ENCODE measurements around the gene STK33. TPM values are rescaled to one million over a fixed set of nuclear protein-coding genes. Genes with fewer than 3 reads are reported as not detected.

STK33 gene
- total and polyA plus RNA-seq, 2 donors (not counting 3 experiments of a cell fraction or from before 2014, with no cell fraction given) = 0.63 to 3.4 TPM

GRCh38 chr11:8344346-8344745 is 249.7 kb downstream of the STK33 start:
- ChIA-PET POLR2A (no interaction called here), CTCF (interaction anchor here (1.3 to 2.3 kb wide), 2 partner anchors 81 to 222 kb away, joined by 4 to 7 read pairs; partner anchors contain the start of gene LMO1)
- dilution Hi-C loops (cut with MboI; ENCODE audit: extremely low pct_ligation_motif_present, low sequenced_read_pairs) (no loop called here), intact Hi-C loops (cut with micrococcal nuclease) (no loop called here)
- DNase-seq (ENCODE audit: low read depth, low spot score) = no peak
- H3K4me2 ChIP-seq (ENCODE audit: insufficient read depth, low read length) = no peak overlapping the region
- no peaks in the 10 kb centered on the region for H4K20me1 ChIP-seq (replicated peaks; ENCODE audit: control insufficient read depth, extremely low read depth, insufficient read depth, low read length)
- no peaks in the 10 kb centered on the region for H3K4me1 ChIP-seq (ENCODE audit: control insufficient read depth, extremely low read depth, insufficient read depth, low read length)
- no TSS peak for BruUV-seq (replicated peaks)
- no peaks in the 10 kb centered on the region for H3K79me2 ChIP-seq (ENCODE audit: control insufficient read depth, insufficient read depth, low read length)
- no peak overlapping the region for H3K27ac ChIP-seq (ENCODE audit: insufficient read depth, low read depth, low read length)
- H3K9me3 ChIP-seq (replicated peaks; ENCODE audit: control insufficient read depth, insufficient read depth, low read length) = no peaks in the 10 kb centered on the region
- H2AFZ ChIP-seq (ENCODE audit: low read depth, low read length) = no peak overlapping the region
- no peaks in the 10 kb centered on the region for H3K36me3 ChIP-seq (ENCODE audit: control insufficient read depth in 2 of 2, extremely low read depth in 1 of 2, insufficient read depth in 2 of 2, low read length in 2 of 2)
- no peaks in the 10 kb centered on the region for H3K9me1 ChIP-seq (replicated peaks; ENCODE audit: control insufficient read depth, extremely low read depth, insufficient read depth, low read length)
- H3K4me3 ChIP-seq (replicated peaks in 1 of 3; ENCODE audit: insufficient read depth in 1 of 3, low read depth in 1 of 3, low read length in 3 of 3) = no peak overlapping the region
- no peaks in the 10 kb centered on the region for H3K27me3 ChIP-seq (ENCODE audit: control insufficient read depth in 2 of 2, insufficient read depth in 2 of 2, low read length in 2 of 2)
- TF ChIP-seq POLR2A (IDR thresholded peaks at IDR 0.05; ENCODE audit: low read depth, low read length) (no peak), POLR2AphosphoS5 (IDR thresholded peaks at IDR 0.05; ENCODE audit: insufficient read depth, low read depth, low read length) (no peak), MYC (IDR thresholded peaks at IDR 0.05; ENCODE audit: low read depth, low read length) (no peak), EZH2 (IDR thresholded peaks at IDR 0.05; ENCODE audit: borderline replicate concordance, low read depth, low read length, severe bottlenecking) (no peak), FOS (IDR thresholded peaks at IDR 0.05; ENCODE audit: borderline replicate concordance, insufficient read depth, low read length) (no peak), GATA2 (IDR thresholded peaks at IDR 0.05; ENCODE audit: insufficient read depth, insufficient read length, low read depth, low read length) (no peak), JUN (IDR thresholded peaks at IDR 0.05; ENCODE audit: borderline replicate concordance, insufficient read depth, insufficient read length, low read depth) (no peak), MAX (IDR thresholded peaks at IDR 0.05; ENCODE audit: insufficient read depth, insufficient read length) (no peak)
- TF ChIP-seq, protein P1, sequence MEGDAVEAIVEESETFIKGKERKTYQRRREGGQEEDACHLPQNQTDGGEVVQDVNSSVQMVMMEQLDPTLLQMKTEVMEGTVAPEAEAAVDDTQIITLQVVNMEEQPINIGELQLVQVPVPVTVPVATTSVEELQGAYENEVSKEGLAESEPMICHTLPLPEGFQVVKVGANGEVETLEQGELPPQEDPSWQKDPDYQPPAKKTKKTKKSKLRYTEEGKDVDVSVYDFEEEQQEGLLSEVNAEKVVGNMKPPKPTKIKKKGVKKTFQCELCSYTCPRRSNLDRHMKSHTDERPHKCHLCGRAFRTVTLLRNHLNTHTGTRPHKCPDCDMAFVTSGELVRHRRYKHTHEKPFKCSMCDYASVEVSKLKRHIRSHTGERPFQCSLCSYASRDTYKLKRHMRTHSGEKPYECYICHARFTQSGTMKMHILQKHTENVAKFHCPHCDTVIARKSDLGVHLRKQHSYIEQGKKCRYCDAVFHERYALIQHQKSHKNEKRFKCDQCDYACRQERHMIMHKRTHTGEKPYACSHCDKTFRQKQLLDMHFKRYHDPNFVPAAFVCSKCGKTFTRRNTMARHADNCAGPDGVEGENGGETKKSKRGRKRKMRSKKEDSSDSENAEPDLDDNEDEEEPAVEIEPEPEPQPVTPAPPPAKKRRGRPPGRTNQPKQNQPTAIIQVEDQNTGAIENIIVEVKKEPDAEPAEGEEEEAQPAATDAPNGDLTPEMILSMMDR (IDR thresholded peaks at IDR 0.05; ENCODE audit: extremely low read depth in 1 of 2, insufficient read depth in 1 of 2, low read depth in 1 of 2, low read length in 2 of 2) = no peak
- no peak overlapping the region for H3K9ac ChIP-seq (replicated peaks; ENCODE audit: extremely low read depth, insufficient read depth, low read length)
- FAIRE-seq = no peak
